ENCODE measurements around the gene TRIO.

Gene TRIO

GRCh38 chr5:14351845-14352712 is 208.9 kb downstream of the TRIO start:
- in situ Hi-C loops (cut with HindIII; ENCODE audit: low sequenced_read_pairs) = loop anchor here (25.0 kb wide), 1 partner anchor 365 kb away; no protein-coding TSS in a partner anchor
- peak; percentile 35 for DNase-seq (ENCODE audit: low read depth)
- H3K4me3 ChIP-seq (ENCODE audit: low read depth, low read length) = no peak overlapping the region
- TF ChIP-seq CTCF (IDR thresholded peaks at IDR 0.05; ENCODE audit: low read depth, low read length, missing control alignments) = peak; percentile 99

GRCh38 chr5:14353726-14354474 is 210.8 kb downstream of the TRIO start:
- no peak for DNase-seq (ENCODE audit: low read depth)
- H3K4me3 ChIP-seq (ENCODE audit: low read depth, low read length) = no peak overlapping the region
- in situ Hi-C loops (cut with HindIII; ENCODE audit: low sequenced_read_pairs) = loop anchor here (25.0 kb wide), 1 partner anchor 367 kb away; no protein-coding TSS in a partner anchor
- TF ChIP-seq CTCF (IDR thresholded peaks at IDR 0.05; ENCODE audit: low read depth, low read length, missing control alignments) = no peak

- in situ Hi-C loops (cut with HindIII; ENCODE audit: low sequenced_read_pairs) = loop anchor here (25.0 kb wide), 1 partner anchor 368 kb away; no protein-coding TSS in a partner anchor
Measured at GRCh38 chr5:14355391-14355790, 212.2 kb downstream of the TRIO start.

GRCh38 chr5:14356305-14356704 is 213.2 kb downstream of the TRIO start:
- no peak for DNase-seq (ENCODE audit: low read depth)
- no peak for TF ChIP-seq CTCF (IDR thresholded peaks at IDR 0.05; ENCODE audit: low read depth, low read length, missing control alignments)
- in situ Hi-C loops (cut with HindIII; ENCODE audit: low sequenced_read_pairs) = loop anchor here (25.0 kb wide), 1 partner anchor 369 kb away; no protein-coding TSS in a partner anchor
- H3K4me3 ChIP-seq (ENCODE audit: low read depth, low read length) = no peak overlapping the region

More at GRCh38 chr5:14355391-14355790, 212.2 kb downstream of the TRIO start:
- TF ChIP-seq CTCF (IDR thresholded peaks at IDR 0.05; ENCODE audit: low read depth, low read length, missing control alignments) = no peak
- no peak for DNase-seq (ENCODE audit: low read depth)
- H3K4me3 ChIP-seq (ENCODE audit: low read depth, low read length) = no peak overlapping the region

- no peak overlapping the region for H3K4me3 ChIP-seq (ENCODE audit: low read depth, low read length)
- in situ Hi-C loops (cut with HindIII; ENCODE audit: low sequenced_read_pairs) = loop anchor here (25.0 kb wide), 1 partner anchor 370 kb away; no protein-coding TSS in a partner anchor
- no peak for TF ChIP-seq CTCF (IDR thresholded peaks at IDR 0.05; ENCODE audit: low read depth, low read length, missing control alignments)
- no peak for DNase-seq (ENCODE audit: low read depth)
Measured at GRCh38 chr5:14357441-14357840, 214.3 kb downstream of the TRIO start.

- no peak for DNase-seq (ENCODE audit: low read depth)
- in situ Hi-C loops (cut with HindIII; ENCODE audit: low sequenced_read_pairs) = loop anchor here (25.0 kb wide), 1 partner anchor 371 kb away; no protein-coding TSS in a partner anchor
- H3K4me3 ChIP-seq (ENCODE audit: low read depth, low read length) = no peak overlapping the region
- no peak for TF ChIP-seq CTCF (IDR thresholded peaks at IDR 0.05; ENCODE audit: low read depth, low read length, missing control alignments)
Measured at GRCh38 chr5:14357851-14358250, 214.7 kb downstream of the TRIO start.

Measured in astrocyte of the cerebellum (primary cell).